Stimulated activated CD8-positive, alpha-beta memory T cell treated with anti-CD3 and anti-CD28 coated beads, Interleukin-4, amount 100 ng/mL, for 1 hour (primary cell): ENCODE measurements around the gene ZNF521.

Experiments used
- DNase-seq, 2 donors: peaks; one replicate each; pipeline ENCODE4 v3.0.0-alpha.2; 2020; ENCODE audit warnings: low read depth in 2 of 2, low spot score in 1 of 2

The ZNF521 gene

DNA sequence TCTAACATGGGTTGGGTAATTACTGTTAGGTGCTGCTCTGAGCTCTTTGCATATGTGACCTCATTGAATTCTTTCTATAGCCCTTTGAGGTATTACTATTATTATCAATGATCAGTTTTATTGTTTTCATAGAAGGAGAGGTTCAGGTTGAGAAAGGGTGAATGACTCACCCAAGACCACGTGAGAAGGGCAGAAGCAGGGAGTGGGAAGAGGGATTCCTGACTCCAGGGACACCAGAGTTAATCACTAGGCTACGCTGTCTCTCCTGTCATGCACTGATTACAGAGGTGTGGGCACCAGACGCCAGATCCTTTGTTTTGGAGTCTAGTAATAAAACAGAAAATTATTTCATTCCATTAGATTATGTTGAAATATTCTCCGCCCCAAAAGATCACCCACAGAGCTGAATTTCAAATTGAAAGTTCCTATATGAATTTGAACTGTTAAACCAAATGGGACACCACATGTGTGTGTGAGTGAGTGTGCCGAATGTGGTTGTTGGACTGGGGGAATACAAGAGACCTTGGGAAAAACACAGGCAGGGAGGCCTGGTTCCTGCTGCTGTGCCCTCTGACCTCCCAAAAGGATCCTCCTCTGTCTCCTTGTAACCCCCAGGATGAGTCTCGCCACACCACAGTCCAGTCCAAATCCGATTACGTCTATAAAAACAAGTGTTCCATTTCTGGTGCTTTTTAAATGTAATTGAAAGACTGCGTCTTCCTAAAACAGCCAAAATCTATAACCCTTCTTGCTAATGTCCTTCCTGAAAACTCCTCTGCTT, 215.4 kb downstream of the ZNF521 start:
- DNase-seq, result no peak

DNA sequence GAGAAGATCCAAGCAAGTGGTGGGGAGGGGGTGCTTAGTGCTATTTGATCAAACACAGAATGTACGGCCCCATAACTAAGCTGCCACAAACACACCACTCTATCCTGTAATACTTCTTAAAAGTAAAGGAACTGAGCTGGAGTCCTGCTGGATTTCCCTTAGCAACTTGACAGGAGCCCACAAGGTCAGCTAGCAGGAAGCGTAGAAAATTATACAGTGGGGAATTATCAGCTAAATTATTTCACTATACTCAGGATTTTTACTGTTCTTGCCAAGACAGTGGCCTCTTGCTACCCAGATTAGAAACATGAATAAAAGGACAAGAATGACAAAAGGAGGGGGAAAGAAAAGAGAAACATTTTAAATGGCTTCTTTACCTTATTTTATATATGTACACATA, 217.1 kb downstream of the ZNF521 start:
- no peak for DNase-seq

DNA sequence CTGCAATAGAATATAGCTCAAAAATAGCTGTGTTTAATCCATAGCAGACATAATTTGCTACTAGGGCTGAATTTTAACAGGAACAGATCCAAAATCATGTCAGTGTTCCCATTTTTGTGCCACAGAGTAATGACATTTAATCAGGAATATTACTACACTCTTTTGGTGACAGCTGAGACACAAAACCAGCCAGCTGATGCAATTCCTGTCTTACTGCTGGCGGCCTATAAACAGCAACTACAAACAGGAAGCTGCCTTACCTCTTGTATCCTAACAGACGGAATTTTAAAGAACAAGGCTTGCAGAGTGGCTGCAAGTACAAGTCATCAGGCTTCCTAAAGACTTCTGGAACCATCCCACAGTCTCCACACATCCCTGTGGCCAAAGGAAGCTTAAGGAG, 218.1 kb downstream of the ZNF521 start:
- DNase-seq, result no peak

DNA sequence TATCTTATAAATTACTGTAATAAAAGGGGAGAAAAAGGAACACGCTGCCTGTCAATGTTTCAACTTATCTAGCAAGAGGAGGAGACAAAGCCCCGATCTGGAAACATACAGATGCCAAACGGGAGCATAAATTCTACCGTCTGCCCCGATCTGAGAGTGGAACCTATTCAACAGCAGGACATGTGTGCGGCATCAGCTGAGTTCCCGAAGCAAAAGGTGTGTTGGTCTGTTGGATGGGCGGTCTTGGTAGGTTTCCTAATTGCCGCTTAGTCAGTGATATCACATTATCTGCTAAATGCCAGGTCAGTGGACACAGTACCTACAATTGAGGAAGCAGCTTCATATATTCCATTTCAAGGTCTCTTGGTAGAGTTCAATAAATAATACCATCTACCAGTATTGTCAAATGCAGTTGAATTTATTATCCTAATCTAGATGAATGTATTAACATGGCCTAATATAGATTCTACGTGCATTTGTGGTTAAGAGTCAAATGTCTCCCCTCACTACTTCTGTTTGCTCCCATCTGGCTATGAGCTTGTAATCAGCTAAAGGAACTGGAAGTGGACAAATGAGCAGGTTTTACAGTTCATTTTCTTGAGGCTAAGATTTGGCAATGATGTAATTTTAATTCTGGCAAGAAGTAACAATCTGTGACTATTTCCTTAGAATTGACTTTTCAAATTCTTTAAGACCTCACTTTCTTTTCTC, 219.0 kb downstream of the ZNF521 start:
- no peak for DNase-seq

GRCh38 chr18:25126751-25127150, 225.2 kb downstream of the ZNF521 start:
- DNase-seq, result no peak

GRCh38 chr18:25125680-25126079, 226.3 kb downstream of the ZNF521 start:
- no peak for DNase-seq

DNA sequence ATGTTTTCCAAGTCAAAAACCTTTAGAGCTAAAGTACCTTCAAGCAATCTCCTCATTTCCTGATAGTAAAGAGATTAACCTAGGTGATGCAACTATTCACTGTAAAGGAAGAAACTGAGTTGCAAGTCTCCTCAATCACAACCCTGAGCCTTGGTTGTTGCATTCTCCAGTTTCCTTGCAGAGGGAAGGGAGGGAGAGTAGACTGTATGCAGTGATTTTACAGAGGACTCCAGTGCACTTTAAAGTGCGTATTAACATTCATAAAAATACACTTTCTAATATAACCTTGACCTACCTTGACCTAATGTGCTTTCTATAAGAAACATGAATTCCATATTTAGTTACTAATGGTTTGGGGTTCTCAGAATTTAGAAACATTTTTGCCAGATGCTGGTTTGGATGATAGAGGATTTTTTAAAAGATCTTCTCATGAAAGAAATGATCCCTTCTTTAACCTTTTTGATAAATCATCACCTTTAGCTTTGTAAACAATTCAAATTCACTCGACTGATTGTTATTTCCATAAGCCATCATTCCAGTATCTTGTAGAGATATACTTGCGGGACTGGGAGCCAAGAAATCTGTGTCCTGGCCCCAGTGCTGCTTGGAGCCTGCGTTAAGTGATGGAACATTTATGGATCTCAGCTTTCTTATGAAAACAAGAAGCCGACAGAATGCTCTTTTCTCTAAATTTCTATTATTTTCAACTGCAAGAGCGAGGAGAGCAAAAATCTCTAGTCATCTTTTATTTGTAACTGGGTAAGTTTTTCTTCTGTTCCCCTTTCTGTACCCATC, 228.3 kb downstream of the ZNF521 start:
- DNase-seq, result no peak

GRCh38 chr18:25121442-25121841, 230.5 kb downstream of the ZNF521 start:
- no peak for DNase-seq

- no peak for DNase-seq
These were observed 238.4 kb downstream of the ZNF521 start for GRCh38 chr18:25113566-25113965.

DNA sequence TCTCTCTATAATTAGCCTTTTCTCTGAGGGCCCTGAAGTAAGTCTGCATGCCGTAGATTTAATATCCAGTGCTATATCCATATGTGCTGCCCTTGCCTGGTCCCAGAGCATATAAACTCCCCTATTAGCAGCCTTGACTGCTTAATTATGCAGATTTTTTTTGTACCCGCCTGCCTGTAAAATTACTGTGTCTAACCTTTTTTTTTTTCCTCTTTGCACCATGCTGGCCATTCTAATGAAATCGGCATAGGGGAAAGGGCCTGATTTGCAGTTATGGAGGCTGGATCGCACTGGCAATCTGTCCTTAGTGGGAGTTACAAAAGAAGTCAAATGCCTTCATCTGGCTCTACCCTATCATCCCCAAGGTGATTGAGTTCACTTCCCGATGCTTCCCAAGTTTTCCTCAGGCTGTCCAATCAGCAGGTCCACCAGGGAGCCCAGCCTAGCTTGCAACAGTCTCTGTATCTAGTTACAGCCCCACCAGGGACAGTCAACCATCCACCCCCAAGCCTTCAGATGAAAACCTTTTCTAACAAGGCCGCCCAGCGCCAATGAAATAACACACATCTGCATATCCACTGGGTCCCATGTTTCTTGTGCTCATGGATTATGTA, 239.0 kb downstream of the ZNF521 start:
- DNase-seq, result no peak

DNA sequence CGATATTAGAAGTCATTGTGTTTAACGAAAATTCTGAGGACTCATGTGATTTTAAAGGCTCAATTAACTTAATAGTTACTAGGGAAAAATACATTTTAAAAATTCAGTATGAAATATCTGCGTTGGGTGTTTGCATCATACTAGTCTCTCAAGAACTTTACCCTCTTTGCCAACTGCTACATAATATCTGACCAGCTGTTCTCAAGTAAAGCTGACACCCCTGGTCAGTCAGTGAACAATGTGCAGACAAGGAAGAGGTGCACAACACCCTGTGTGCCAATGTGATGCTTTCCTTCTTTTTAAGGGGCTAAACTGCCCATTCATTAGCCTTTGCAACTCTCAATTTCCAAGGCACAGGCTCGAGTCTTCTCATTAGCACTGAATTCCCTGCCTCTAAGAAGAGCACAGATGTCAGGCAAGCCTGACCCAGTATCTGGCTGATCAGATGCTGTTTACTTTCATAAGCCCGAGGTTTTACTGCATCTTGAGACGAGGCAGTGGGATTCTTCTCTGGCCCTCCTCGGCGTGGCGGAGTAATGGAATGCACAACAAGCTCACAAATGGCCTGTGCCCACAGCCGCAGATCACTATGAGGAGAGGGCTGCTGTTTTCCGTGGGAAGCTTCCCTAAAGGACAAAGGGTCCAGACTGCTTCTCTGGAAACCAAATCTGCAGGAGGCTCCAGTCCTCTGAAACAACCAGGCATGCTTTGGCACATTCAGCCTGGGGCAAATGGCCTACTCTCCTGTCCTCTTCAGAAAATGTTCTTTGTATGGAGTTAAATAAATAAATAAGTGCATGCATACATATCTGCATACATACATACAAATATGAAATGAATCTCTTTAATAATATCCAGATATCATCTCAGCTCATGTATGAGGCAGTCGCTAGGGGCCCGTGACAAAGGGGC, 240.3 kb downstream of the ZNF521 start:
- no peak for DNase-seq

GRCh38 chr18:25109484-25109883, 242.5 kb downstream of the ZNF521 start:
- DNase-seq, result no peak

- DNase-seq, result no peak
These were observed 248.4 kb downstream of the ZNF521 start for GRCh38 chr18:25103468-25104155.

DNA sequence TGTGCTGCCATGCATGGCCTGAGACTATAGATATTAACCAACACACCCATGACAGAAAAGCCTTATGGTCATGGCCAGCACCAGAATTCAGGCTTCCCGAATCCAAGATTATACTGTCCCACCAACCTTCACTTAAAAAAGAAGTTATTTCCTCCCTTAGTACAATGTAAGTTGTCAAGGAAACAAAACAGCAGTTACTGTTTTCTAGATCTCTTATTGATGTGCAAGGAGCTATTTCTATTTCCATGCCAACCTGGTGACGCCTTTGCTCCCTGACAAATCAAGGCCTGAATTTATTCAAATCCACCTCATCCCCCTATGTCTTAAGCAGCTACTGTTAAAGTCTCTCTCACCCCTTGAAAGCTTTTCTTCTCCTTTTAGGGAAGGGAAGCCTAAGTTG, 249.3 kb downstream of the ZNF521 start:
- DNase-seq, result no peak

- DNase-seq, result no peak
These were observed 251.5 kb downstream of the ZNF521 start for GRCh38 chr18:25100418-25100817.

DNA sequence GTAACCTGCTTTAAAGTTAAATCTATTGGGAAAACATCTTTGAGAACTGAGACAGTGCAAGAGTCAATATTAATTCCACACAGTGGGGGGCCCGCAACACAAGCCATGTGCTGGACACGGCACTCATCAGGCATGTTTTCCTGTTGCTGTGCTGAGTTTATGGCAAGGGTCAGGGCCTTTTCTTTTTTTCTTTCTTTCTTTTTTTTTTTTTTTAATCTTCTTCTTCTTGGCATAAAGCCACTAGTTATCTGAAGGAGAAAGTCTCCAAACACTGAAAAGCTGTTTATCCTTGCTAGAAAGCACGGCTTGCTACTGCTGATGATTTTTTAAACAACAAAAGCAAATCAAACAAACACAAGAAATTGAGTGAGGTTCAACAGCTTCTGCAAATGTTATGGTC, 252.1 kb downstream of the ZNF521 start:
- DNase-seq, result no peak

GRCh38 chr18:25097569-25098056, 254.4 kb downstream of the ZNF521 start:
- no peak for DNase-seq

DNA sequence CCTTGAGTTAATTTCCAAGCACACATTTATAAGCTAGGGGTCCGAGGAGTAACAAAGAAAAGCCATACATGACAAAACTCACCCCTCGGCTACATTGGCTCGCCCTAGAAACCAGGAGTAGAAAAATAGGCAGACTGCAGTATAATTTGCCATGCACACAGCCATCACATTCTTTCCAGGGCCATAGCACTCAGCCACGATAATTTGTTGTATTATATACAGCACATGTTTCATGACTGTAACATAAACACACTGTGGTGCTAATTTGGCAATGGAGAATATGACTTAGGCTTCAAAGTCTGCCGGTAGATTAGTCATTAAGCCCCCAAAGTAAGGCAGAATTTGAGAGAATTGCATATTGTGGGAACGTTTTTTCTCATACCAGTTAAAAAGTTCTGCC, 254.9 kb downstream of the ZNF521 start:
- no peak for DNase-seq

- DNase-seq, result no peak
These were observed 258.8 kb downstream of the ZNF521 start for GRCh38 chr18:25093141-25093540.

DNA sequence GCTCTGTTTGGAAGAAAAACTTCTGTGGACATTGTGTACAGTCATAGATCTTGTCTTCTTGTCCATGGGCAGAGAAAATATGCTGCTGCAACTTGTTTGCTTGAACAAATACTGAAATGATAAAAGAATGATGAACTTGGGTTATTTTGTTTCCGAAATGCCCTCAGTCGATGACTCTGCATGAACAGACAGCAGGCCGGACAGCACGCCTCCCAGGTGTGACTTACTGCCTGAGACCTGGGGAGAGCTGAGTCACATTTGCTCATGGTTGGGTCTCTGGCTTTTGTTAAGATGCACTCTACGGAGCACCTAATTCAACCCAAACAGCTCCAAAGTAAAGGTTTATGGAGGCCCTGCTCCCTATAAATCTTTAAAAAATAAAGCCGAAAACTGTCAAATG, 262.5 kb downstream of the ZNF521 start:
- DNase-seq, result no peak
